Stimulated activated CD4-positive, alpha-beta T cell treated with anti-CD3 and anti-CD28 coated beads, Interleukin-15, amount 100 ng/mL, for 1 hour (primary cell): ENCODE measurements around the gene ERFL.
"Not testable (repeated sequence)": the region's sequence is repeated elsewhere in the genome, so short reads cannot be mapped to it uniquely, and the experiment has no call there.

ENCODE experiments used
- DNase-seq, 2 donors: peaks; one replicate each; pipeline ENCODE4 v3.0.0-alpha.2; 2020; ENCODE audit warnings: low read depth in 1 of 2, low spot score in 1 of 2

The ERFL gene

DNA sequence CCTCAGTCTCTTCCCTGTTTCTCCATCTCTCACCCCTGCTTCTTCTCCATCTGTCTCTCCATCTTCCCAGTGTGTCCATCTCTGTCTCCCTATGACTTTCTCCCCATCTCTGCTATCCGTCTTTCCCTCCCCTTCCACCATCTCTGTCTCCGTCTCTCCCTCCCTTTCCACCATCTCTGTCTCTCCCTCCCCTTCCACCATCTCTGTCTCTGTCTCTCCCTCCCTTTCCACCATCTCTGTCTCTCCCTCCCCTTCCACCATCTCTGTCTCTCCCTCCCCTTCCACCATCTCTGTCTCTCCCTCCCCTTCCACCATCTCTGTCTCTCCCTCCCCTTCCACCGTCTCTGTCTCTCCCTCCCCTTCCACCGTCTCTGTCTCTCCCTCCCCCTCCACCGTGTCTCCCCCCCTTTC is 13.8 kb downstream of the ERFL start:
- DNase-seq: not testable (repeated sequence)

DNA sequence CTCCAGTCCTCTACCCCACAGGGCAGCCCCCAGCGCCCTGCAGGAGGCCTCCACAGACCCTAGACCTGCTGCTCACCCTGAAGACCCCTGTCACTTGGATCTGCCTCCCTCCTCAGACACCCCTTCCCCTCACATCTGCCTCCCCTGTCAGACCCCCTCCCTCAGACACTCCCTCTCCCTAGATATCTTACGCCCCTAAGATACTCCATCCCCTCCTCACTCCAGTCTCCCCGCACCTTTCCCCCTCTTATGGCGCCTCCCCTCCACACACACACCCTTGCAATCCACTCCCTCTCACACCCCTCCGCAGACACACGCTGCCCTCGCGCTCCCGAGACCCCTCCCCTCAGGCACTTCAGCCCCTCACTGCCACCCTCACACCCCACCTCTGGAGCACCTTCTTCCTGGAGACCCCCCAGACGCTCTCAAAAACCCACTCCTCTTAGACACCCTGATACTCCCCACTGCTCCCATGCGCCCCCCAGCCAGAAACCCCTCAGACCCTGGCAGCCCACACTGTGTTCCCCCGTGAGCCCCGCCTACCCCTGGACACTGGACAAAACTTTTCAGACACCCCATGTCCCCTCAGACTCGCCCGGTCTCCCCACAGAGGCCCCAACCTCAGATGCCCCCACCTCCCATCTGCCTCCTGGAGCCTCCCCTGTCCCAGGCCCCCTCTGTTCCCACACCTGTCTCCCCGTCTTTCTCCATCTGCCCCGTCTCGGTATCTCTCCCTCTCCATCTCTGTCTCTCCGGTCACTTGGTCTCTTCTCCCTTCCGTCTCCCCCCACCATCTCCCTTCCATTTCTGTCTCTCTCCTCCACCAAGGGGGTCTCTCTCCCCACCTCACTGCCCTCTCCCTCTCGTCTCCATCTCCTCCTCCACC is 14.5 kb downstream of the ERFL start:
- DNase-seq: no peak

DNA sequence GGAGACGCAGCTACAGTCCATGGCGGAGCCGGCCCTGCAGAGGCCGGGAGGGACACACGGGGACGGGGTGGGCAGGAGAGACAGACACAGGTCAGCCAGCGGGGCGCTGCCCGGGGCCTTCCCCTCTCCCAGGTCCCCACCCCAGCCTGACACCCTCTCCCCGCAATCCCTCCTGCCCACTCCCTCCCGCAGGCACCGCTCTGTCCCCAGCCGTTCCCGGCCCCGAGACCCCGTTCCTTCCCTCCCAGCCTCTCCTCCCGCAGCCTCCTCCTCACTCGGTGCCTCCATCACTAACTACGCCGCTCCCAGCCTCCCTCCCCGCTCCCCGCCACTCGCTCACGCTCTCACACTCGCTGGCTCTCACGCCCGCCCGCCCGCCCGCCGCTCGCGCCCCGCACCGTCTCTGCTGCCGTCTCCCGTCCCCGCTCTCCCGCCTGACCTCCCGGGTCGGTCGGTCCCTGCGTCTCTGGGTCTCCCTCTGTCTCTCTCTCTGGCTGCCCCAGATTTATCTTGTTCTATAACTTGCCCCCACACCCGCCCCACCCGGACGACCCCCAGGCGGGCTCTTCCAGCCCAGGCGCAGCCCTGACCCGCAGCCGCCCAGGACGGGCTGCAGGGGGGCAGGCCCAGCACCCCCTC is 15.2 kb downstream of the ERFL start:
- no peak for DNase-seq

DNA sequence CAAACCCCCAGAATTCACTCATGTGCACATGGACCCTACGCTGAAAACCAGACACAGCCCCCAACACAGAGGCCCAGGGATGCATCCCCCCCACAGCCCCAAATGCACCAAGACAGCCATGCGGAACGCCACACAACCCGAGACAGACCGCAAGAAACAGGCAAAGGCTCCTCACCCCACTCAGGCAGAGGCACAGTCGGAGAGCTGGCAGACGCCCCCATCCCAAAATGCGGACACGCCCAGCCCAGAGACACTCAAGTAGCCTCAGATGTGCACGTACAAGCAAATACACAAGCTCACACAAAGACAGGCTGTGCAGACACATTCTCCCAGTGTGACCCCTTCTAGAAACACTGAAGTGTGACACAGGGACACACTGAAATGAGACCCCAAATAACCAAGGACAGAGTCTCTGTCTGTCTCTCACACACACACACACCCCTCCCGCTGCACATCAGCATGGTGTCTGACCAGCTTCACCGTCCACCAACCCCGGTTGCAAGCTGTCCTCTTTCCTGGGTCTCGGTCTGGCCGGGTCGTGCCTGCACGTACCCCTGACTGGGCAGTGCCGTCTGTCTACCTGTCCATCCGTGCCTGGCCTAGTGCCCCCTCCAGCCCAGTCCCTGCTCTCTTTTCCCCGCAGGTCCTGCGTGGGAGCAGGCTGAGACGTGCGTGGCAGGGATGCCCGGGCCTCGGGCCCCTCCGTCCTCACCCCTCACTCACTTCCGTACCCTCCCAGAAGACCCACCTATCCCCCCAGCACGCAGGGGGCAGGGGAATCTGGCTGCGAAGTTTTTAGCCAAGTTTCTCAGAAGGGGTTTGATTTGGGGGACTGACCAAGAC is 16.1 kb downstream of the ERFL start:
- DNase-seq: no peak

DNA sequence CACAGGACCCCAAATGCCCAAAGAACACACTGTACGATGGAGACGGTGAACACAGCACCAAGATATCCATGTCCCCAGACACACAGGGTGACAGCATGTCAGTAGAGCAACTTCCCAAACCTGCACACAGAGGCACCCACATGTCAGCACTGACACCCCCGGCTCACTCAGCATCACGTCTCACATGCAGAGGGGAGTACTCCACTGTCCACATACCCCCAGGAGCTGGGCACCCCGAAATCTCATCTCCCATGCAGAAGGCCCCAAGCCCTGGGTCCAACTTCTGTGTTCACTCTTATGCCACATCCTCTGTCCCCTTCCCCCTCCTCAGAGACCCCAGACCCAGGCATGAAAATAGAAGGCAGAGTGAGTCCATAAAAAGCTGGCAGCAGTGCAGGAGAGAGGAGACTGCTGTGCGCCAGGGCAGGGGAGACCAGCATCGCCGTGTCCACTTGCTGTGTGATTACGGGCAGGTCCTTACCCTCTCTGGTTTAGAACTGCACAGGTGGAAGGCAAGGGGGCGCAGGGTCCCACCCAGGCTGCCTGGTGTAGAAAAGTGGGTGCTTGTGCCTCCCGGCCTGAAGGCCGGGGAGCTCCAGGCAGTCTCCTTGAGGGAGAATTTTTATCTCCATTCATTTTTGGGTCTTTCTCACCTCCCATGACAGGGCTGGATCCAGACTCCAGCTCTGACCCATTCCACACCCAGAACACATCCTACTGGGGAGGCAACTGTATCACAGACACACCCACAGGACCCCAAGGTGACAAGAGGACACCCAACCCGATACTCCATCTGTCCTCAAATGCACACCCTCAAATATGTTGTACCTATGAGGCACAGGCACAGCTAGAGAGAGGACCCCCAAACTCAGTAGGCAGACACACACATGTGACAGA is 17.0 kb downstream of the ERFL start:
- DNase-seq: no peak

DNA sequence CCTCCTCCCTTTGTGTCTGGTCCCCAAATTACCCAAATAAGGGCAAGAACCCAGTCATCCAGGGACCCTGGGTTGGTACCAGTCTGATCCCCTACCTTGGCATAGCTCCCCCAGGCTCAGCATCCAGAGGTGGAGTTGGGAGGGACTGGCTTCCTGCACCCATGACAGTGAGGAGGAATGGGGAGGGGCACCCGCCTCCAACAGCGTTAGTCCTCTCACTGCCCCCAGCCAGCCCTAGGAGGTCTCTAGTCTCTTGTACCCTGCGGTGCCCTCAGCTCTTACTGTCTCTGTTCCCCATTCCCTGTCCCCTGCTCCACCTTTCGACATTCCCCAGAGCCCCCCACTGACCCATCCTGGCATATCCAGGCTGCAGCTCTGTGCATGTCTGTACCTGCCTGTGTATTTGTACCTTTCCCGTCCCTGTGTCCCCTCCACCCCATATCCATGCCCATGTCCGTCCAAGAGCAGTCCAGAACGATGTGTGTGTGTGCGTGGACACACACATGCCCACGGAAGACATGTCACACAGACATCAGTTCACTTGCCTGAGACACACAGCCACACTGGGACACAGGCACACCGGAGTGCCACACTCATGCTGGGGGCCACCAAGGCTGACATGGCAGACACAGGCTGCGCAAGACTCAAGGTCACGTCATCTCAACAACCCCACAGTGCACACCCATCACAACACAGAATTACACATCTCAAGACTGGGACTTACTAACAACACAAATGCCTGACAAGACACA is 17.8 kb downstream of the ERFL start:
- DNase-seq: no peak

DNA sequence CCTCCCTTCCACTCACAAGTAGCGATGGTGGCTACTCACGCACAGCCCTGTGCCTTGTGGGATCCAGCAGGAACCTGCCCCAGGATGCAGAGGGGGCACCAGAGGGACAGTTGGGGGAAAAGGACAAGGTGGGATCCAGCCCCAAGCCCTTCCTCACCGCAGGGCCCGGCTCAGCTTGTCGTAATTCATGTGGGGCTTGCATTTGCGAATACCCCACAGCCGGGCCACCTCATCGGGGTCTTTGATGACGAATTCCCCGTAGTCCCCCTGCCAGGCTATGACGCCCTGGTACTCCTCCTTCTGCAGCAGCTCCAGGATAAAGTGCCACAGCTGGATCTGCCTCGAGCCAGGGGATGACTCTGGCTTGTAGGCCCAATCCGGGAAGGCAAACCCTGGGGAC is 18.5 kb downstream of the ERFL start:
- DNase-seq: no peak

DNA sequence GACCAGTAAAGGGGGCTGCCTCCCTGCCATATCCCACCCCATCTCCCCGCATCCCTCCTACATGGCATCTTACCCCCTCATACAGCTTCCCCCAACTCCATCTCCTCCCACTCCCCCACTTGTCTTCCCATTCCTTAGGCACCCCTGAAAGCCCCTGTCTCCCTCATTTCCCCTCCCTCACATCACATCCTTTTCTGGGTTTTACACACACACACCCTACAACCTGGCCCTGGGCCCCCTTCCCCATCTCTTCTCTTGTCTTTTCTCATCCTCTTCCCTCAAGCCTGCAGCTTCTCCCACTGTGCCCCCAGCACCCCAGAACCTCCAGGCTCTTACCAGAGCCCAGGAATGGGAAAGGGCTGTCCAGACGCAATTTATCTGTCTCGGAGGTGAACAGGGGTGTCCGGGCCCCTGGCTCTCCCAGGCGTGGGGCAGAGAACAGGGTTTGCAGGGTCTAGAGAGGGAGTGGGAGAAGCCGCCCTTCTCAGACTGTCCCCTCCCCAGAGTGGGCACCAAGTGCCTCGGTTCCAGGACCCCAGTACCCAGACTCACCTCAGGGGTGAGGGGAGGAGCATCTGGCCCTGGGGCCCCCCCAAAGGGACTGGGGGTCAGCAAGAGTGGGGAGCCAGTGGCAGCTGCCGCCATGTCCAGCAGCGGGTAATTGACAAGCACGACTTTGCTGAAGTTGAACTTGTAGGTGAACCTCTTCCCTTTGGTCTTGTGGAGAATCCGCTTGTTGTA is 19.4 kb downstream of the ERFL start:
- no peak for DNase-seq

DNA sequence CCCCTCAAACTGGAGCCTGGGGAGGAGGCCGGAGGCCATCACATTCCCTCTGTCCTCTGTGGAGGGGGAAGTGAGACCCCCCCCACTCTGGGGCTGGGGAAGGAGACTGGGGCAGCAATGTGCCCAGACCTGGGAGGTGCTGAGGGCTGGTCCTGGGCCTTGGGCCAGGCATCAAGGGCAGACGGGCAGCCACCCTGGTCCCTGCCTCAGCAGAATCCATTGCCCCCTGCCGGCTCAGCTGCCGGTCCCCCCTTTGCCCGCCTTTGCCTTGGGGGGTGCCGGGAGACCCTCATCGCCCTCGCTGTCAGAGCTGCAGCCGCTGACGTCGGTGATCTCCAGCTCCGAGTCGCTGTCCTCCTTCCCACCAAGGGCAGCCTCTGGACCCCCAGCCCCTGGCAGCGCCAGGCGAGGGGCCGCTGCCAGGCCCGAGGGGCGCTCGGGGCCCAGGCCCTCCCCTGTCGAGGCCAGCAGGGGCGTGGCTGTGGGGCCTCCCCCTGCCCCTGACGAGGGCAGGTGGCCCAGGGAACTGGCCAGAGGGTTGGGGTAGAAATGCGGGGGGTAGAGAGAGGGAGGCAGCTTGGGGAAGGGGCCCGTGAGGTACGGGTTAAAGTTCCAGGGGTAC is 20.1 kb downstream of the ERFL start:
- no peak for DNase-seq

DNA sequence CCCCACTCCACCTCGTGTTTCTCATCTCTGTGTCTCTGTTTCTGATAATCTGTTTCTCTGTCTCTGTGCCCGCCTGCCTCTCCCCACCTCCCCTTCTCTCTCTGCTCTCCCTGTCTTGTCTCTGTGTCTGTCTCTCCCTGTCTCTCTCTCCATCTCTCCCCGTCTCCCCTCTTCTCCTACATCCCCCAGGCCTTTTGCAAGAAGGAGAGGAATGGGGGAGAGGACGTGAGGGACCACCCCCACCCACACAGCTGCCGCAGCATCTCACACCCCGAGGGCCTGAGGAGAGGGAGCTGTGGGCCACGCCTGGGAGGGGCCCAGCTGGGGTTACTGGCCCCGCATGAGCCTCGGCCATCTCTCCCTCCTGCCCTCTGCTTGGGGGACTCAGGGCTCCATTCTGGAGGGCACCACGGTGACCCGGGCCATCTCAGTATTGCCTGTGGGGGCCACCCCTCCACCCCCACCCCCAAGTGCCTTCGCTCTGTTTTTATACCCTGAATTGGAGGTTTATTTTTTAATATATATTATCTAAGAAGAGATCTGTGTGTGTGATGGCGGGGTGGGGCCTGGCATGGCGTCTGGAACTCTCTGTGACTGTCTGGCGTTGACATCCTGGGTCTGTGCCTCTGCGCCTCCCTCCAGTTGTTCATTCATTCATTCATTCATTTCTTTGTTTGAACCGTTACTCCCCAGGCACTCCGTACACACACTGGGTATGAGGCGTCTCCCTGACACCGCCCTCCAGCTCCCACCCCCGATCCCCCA is 21.2 kb downstream of the ERFL start:
- no peak for DNase-seq

DNA sequence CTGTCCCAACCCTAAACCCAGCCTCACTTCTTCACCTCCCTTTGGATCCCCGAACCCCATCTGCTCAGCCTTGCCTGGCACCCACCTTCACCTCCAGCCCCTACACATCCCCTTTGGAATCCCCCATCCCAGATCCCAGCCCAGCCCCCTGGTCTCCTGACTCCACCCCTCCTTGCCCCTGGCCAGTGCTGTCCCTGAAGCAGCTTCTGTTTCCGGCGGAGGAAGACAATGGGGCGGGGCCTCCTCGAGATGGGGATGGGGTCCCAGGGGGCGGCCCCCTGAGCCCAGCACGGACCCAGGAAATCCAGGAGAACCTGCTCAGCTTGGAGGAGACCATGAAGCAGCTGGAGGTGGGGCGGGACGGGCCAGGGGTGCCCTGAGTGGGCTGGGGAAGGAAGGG is 22.0 kb downstream of the ERFL start:
- DNase-seq: no peak

DNA sequence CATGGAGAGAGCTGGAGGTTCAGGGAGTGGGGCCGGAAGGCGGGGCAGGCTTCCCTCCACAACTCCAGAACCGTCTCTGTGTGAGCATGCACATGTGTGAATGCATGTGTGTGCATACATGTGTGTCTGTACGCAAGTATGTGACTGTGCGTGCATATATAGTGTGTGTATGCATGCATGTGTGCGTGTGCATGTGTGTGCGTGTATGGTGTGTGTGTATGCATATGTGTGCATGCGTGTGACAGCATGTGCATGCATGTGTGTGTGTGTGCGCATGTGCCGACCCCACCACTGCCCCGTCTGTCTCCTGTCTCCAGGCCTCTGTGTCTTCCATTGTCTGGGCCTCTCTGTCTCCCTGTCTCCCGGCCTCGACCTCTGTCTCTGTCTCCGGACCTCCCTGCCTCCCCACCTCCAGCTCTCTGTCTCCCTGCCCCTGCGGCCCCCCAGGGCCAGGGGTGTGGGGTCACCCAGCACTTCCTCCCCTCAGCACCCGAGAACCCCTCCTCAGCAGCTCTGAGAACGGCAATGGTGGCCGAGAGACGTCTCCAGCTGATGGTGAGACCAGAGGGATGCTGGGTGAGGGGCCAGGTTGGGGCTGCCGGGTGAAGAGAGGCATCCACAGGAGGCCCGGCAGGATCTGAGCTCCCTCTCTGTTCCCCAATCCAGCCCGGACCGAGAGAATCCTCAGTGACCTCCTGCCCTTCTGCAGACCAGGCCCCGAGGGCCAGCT is 22.8 kb downstream of the ERFL start:
- no peak for DNase-seq

DNA sequence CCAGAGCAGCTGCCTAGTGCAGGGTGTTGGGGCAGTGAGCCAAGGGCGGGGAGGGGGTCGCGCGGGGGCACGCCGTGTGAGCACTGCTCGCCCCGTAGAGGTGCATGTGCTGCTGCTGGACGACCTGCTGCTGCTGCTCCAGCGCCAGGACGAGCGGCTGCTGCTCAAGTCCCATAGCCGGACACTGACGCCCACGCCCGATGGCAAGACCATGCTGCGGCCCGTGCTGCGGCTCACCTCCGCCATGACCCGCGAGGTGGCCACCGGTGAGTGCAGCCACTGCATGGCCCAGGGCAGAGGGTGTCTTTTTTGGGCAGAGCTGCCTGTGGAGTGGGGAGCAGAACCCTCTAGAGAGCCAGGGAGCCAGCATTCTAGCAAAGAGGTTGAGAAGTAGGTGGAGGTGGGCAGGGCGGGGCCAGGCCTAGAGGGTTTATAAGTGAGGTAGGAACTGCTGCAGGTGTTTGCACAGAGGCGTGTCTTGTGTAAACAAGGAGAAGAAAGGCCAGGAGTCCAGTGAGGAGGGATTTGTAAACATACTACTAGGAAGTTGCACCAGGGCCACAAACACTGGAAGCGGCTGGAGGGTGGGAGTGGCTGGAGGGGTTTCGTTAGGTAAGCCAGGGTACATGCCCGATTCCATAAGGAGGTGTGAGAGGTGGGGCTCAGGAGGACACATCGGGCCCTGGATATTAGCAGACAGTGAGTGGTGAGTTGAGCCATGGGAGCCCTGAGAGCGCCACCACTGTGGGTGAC is 24.0 kb downstream of the ERFL start:
- DNase-seq: no peak

DNA sequence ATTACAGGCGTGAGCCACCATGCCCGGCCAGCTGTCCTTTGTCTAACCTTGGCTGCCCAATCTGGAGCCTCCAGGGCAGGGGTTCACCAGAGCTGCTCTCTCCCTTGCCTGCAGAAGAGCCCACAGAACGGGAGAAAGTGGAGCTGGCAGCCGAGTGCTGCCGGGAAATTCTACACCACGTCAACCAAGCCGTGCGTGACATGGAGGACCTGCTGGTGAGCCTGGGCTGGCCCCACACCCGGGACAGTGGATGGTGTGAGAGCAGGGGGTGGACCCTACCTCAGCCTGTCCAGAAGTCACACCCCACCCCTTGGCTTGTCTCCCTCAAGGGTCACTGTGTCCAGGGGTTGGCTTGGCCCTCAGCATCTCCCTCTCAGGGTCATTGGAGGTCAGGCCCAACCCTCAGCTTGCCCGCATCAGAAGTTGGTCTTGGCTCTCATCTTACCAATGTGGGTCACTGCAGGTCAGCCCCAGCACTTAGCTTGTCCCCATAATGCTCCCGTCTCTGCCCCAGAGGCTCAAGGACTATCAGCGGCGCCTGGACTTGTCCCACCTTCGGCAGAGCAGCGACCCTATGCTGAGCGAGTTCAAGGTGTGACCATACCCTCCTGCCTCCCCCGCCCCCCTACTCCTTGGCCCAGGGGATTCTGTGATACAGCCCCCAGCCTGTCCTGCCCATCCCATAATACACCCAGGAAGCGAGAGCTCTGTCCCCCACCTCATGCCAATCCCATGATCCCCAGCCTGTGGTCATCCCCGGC is 24.9 kb downstream of the ERFL start:
- DNase-seq: no peak

DNA sequence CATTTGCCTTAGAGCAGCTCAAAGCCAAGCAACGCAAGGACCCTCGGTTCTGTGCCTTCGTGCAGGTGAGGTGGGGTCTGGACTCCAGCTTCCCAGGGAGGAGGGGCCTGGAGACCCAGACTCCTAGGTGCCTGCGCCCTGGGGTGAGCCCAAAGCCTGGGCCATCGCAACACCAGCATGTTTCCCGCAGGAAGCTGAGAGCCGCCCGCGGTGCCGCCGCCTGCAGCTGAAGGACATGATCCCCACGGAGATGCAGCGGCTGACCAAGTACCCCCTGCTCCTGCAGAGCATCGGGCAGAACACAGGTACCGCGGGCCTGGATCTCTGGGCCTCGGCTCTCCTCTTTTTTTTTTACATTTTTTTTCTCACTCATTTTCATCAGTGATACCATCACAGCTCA is 25.7 kb downstream of the ERFL start:
- no peak for DNase-seq

DNA sequence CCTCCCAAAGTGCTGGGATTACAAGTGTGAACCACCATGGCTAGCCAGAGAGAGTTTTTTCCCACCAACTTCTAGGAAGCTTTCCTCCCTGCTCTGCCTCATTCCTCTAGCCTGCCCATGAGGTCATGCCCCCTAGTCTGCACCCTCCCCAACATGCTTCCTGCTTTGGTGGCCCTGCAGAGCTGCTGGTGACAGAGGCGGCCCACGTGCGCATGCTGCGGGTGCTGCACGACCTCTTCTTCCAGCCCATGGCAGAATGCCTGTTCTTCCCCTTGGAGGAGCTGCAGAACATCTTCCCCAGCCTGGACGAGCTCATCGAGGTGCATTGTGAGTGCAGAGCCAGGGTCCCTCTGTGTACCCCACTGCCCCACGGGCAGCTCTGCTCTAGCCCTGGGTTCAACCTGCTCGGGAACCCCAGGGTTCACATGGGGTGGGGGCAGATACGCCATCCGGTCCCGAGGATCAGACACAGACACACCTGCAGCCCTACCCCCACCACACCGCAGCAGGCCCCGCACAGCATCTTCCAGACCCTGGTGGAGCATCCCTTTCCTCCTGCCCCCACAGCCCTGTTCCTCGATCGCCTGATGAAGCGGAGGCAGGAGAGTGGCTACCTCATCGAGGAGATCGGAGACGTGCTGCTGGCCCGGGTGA is 26.4 kb downstream of the ERFL start:
- DNase-seq: no peak
